H1 (cell line): ENCODE measurements around the gene SCO1. TPM values are rescaled to one million over a fixed set of nuclear protein-coding genes. Genes with fewer than 3 reads are reported as not detected.

Experiments
- CTCF ChIA-PET: fragments of 300-600 bp; sonication (Branson Sonifier 250); formaldehyde crosslinking; loops from one replicate; lab custom pipeline; 2021; ENCODE audit not compliant: partially characterized antibody; lab: Charles Lee
- POLR2A ChIA-PET: fragments of 300-600 bp; sonication (Branson Sonifier 250); formaldehyde crosslinking; loops from one replicate; lab custom pipeline; 2021; ENCODE audit warnings: inconsistent platforms; ENCODE audit not compliant: partially characterized antibody; lab: Charles Lee
- DNase-seq, 2 experiments: peaks; one replicate each; pipeline versions ENCODE4 v3.0.0 to v3.0.0-alpha.2; 2010 to 2022; ENCODE audit warnings: low spot score in 2 of 2, low read depth in 1 of 2, mixed read lengths in 1 of 2
- FAIRE-seq: peaks from 2 replicates; lab custom pipeline; 2011; peaks lifted over from hg19 to GRCh38; lab: Jason Lieb, UNC
- H2AFZ ChIP-seq: 2 replicates; pipeline ENCODE4 v1.8.1; 2012; ENCODE audit warnings: low read length, inconsistent platforms
- H2AK5ac ChIP-seq: 2 replicates; pipeline ENCODE4 v1.6.1; 2013; ENCODE audit warnings: low read depth, low read length
- H2BK120ac ChIP-seq: replicated peaks from 2 replicates; pipeline ENCODE3; 2013; ENCODE audit warnings: low read depth, low read length, inconsistent platforms
- H2BK12ac ChIP-seq: 2 replicates; pipeline ENCODE4 v1.6.1; 2013; ENCODE audit warnings: low read depth, low read length
- H2BK15ac ChIP-seq: 2 replicates; pipeline ENCODE4 v1.6.1; 2013; ENCODE audit warnings: low read length
- H2BK20ac ChIP-seq: 2 replicates; pipeline ENCODE4 v1.6.1; 2013; ENCODE audit warnings: low read length
- H2BK5ac ChIP-seq: 2 replicates; pipeline ENCODE4 v1.6.1; 2013; ENCODE audit warnings: low read depth, low read length
- H3K14ac ChIP-seq: 2 replicates; pipeline ENCODE4 v1.6.1; 2013; ENCODE audit warnings: inconsistent platforms; ENCODE audit not compliant: insufficient read length
- H3K18ac ChIP-seq: 2 replicates; pipeline ENCODE4 v1.6.1; 2013; ENCODE audit warnings: low read length; ENCODE audit errors: extremely low read depth
- H3K23ac ChIP-seq: 2 replicates; pipeline ENCODE4 v1.6.1; 2013; ENCODE audit warnings: inconsistent platforms; ENCODE audit not compliant: insufficient read length
- H3K23me2 ChIP-seq: 2 replicates; pipeline ENCODE4 v1.6.1; 2013; ENCODE audit warnings: low read depth, low read length
- H3K27ac ChIP-seq: 2 replicates; pipeline ENCODE4 v1.6.1; 2011; ENCODE audit warnings: low read depth, low read length, inconsistent platforms
- H3K27me3 ChIP-seq, 4 experiments: replicated peaks in 1 of 4; 1 replicate in 1 of 4; 2 replicates in 3 of 4; pipeline versions ENCODE4 v1.6.1 to v1.8.1; 2011 to 2013; ENCODE audit warnings: low read length in 3 of 4, mild to moderate bottlenecking in 3 of 4, inconsistent platforms in 2 of 4, mixed read lengths in 2 of 4, moderate library complexity in 1 of 4; ENCODE audit not compliant: control insufficient read depth in 3 of 4, insufficient read depth in 3 of 4; ENCODE audit errors: extremely low read depth in 1 of 4
- H3K36me3 ChIP-seq, 4 experiments: 2 replicates each; pipeline versions ENCODE4 v1.6.1 to v1.8.1; 2011 to 2013; ENCODE audit warnings: mild to moderate bottlenecking in 4 of 4, low read length in 3 of 4, moderate library complexity in 2 of 4, control low read depth in 1 of 4, inconsistent platforms in 1 of 4; ENCODE audit not compliant: insufficient read depth in 4 of 4, control insufficient read depth in 2 of 4
- H3K4ac ChIP-seq: replicated peaks from 2 replicates; pipeline ENCODE3; 2013; ENCODE audit warnings: low read length, low read depth, mixed read lengths, inconsistent platforms; ENCODE audit not compliant: insufficient read length
- H3K4me1 ChIP-seq, 4 experiments: replicated peaks in 1 of 4; 1 replicate in 1 of 4; 2 replicates in 3 of 4; pipeline versions ENCODE4 v1.6.1 to v1.8.1; 2011 to 2013; ENCODE audit warnings: low read length in 3 of 4, inconsistent platforms in 2 of 4, mixed read lengths in 1 of 4; ENCODE audit not compliant: insufficient read depth in 4 of 4, control insufficient read depth in 3 of 4
- H3K4me2 ChIP-seq, 2 experiments: 2 replicates each; pipeline versions ENCODE4 v1.6.1 to v1.8.1; 2011 to 2013; ENCODE audit warnings: low read depth in 2 of 2, low read length in 2 of 2, control low read depth in 1 of 2, inconsistent platforms in 1 of 2, mild to moderate bottlenecking in 1 of 2; ENCODE audit not compliant: insufficient read depth in 1 of 2
- H3K4me3 ChIP-seq, 4 experiments: fragments of 200-600, 300-600 bp in 1 of 4; sonication (generic), shearing (Covaris generic), sonication (Bioruptor Twin) in 1 of 4; 2 replicates each; pipeline versions ENCODE4 v1.5.1 to v1.8.1; 2011 to 2016; ENCODE audit warnings: low read length in 4 of 4, low read depth in 3 of 4, control low read depth in 2 of 4, inconsistent platforms in 2 of 4, mild to moderate bottlenecking in 2 of 4, mixed read lengths in 1 of 4, moderate library complexity in 1 of 4; ENCODE audit not compliant: insufficient read depth in 2 of 4; ENCODE audit errors: extremely low read depth in 1 of 4
- H3K56ac ChIP-seq: replicated peaks from 2 replicates; pipeline ENCODE3; 2013; ENCODE audit warnings: low read depth, mild to moderate bottlenecking, mixed read lengths, low read length, inconsistent platforms; ENCODE audit not compliant: insufficient read length
- H3K79me1 ChIP-seq: 2 replicates; pipeline ENCODE4 v1.6.1; 2013; ENCODE audit warnings: low read depth, low read length, control low read depth
- H3K79me2 ChIP-seq, 2 experiments: 2 replicates each; pipeline versions ENCODE4 v1.6.1 to v1.8.1; 2012 to 2013; ENCODE audit warnings: low read length in 2 of 2, mild to moderate bottlenecking in 2 of 2, inconsistent platforms in 1 of 2; ENCODE audit not compliant: insufficient read depth in 2 of 2, control insufficient read depth in 1 of 2
- H3K9ac ChIP-seq, 4 experiments: replicated peaks in 1 of 4; 1 replicate in 1 of 4; 2 replicates in 3 of 4; pipeline versions ENCODE4 v1.6.1 to v1.8.1; 2011 to 2013; ENCODE audit warnings: low read depth in 3 of 4, low read length in 3 of 4, control low read depth in 2 of 4, mild to moderate bottlenecking in 2 of 4, moderate library complexity in 2 of 4, inconsistent platforms in 1 of 4; ENCODE audit errors: extremely low read depth in 1 of 4
- H3K9me3 ChIP-seq, 2 experiments: 2 replicates each; pipeline versions ENCODE4 v1.6.1 to v1.8.1; 2012 to 2013; ENCODE audit warnings: mild to moderate bottlenecking in 2 of 2, moderate library complexity in 2 of 2, control low read depth in 1 of 2, inconsistent platforms in 1 of 2, low read depth in 1 of 2, low read length in 1 of 2, mixed read lengths in 1 of 2; ENCODE audit not compliant: insufficient read depth in 2 of 2
- H4K20me1 ChIP-seq, 2 experiments: replicated peaks in 1 of 2; 2 replicates each; pipeline versions ENCODE3 to v1.8.1; 2011 to 2013; ENCODE audit warnings: inconsistent platforms in 2 of 2, low read length in 2 of 2, mild to moderate bottlenecking in 1 of 2; ENCODE audit not compliant: insufficient read depth in 2 of 2, control insufficient read depth in 1 of 2
- H4K5ac ChIP-seq: 2 replicates; pipeline ENCODE4 v1.6.1; 2013; ENCODE audit warnings: low read length, low read depth, mixed read lengths, inconsistent platforms; ENCODE audit not compliant: insufficient read length
- H4K8ac ChIP-seq: 2 replicates; pipeline ENCODE4 v1.8.0; 2013; ENCODE audit warnings: mild to moderate bottlenecking, moderate library complexity, low read length, inconsistent platforms; ENCODE audit not compliant: insufficient read depth; ENCODE audit errors: extremely low read depth
- H4K91ac ChIP-seq: replicated peaks from 2 replicates; pipeline ENCODE3; 2013; ENCODE audit warnings: low read length, mixed read lengths, inconsistent platforms; ENCODE audit not compliant: insufficient read length
- CBX5 ChIP-seq: fragments of 300-800, 300-1000 bp; sonication (generic); IDR thresholded peaks from 2 replicates; pipeline ENCODE4 v1.7.1; 2016; ENCODE audit warnings: antibody characterized with exemption, low read length, low read depth
- CHD2 ChIP-seq: IDR thresholded peaks from 2 replicates; pipeline ENCODE4 v1.6.1; 2012; ENCODE audit warnings: low read length, improper control_type of control experiment
- NANOG ChIP-seq: IDR thresholded peaks from 2 replicates; pipeline ENCODE4 v1.6.1; 2011; ENCODE audit warnings: low read length, low read depth, mild to moderate bottlenecking, inconsistent platforms; ENCODE audit not compliant: insufficient read depth, poor library complexity, severe bottlenecking
- SRF ChIP-seq: IDR thresholded peaks from 2 replicates; pipeline ENCODE4 v1.6.1; 2011; ENCODE audit warnings: mild to moderate bottlenecking, low read depth, low read length, moderate library complexity
- TCF12 ChIP-seq: IDR thresholded peaks from 2 replicates; pipeline ENCODE4 v1.6.1; 2011; ENCODE audit warnings: low read depth, mild to moderate bottlenecking, low read length
- TEAD4 ChIP-seq: IDR thresholded peaks from 2 replicates; pipeline ENCODE4 v1.6.1; 2012; ENCODE audit warnings: low read depth, low read length, inconsistent platforms, mixed read lengths
- WGBS, 2 experiments: shearing (Covaris generic) in 1 of 2; methylation state at CpG; one replicate each; pipeline versions ENCODE4 v1.1.6 to v1.1.7; 2013 to 2015; ENCODE audit warnings: low lambda C conversion rate in 2 of 2, mixed read lengths in 2 of 2, inconsistent platforms in 1 of 2, low coverage in 1 of 2, missing lambda C conversion rate in 1 of 2; ENCODE audit not compliant: insufficient replicate concordance in 2 of 2, insufficient coverage in 1 of 2, insufficient read length in 1 of 2; ENCODE audit errors: extremely low coverage in 1 of 2, missing lambda C conversion rate in 1 of 2; 5-methylcytosine and 5-hydroxymethylcytosine counted together
- polyA plus RNA-seq, 7 experiments: library from polyadenylated mRNA; depleted of rRNA in 3 of 7; stranded (reverse) in 5 of 7; unstranded in 2 of 7; fragments of >200 nt in 5 of 7; fragments of 200-250 nt in 2 of 7; gene quantifications; 1 replicate in 5 of 7; 2 replicates in 1 of 7; 4 replicates in 1 of 7; pipeline versions ENCODE4 v1.2.1 to v1.2.3, GENCODE V29; 2011 to 2013; ENCODE audit warnings: missing spikeins in 2 of 7, mixed read lengths in 2 of 7
- total RNA-seq: library from RNA; stranded (reverse); fragmentation: NEBNext Ultra II Directional; extraction: Animal tissue kit (Norgen Biotek cat#: 25700); gene quantifications from 2 replicates; pipeline ENCODE4 v1.2.1, GENCODE V29; 2021
- TF ChIP-seq, protein P1 (sequence below): IDR thresholded peaks from 2 replicates; pipeline ENCODE4 v1.6.1; 2012; ENCODE audit warnings: low read length, inconsistent platforms

SCO1 gene
- total and polyA plus RNA-seq, 2 of the 8 experiments (the other 6 are each of a cell fraction or from before 2014, with no cell fraction given): 18.7 to 61.8 TPM

DNA sequence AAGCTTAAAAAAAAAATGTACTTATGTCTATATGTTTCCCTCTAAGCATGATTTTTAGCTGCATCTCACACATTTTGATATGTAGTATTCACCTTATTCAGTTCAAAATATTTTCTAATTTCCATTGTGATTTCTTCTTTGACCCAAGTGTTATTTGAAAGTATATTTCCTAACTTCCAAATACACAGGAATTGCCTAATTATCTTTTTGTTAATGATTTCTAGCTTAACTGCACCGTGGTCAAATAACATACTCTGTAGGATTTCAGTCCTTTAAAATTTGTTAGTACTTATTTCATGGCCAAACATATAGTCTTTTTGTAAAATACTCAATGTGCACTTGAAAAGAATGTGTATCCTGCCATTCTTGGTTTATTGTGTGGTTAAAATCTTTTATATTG is 21.2 kb upstream of the SCO1 start:
- FAIRE-seq (no peak), DNase-seq (no peak)
- no peaks in the 10 kb centered on the region for H4K20me1 ChIP-seq
- H2BK12ac ChIP-seq: no peak overlapping the region
- no peaks in the 10 kb centered on the region for H3K23me2 ChIP-seq
- ChIA-PET POLR2A (interaction anchor here (0.7 kb wide), 1 partner anchor 19 kb away, joined by 3 read pairs; no protein-coding TSS in a partner anchor), CTCF (interaction anchor here (0.5 to 1.3 kb wide), 3 partner anchors 8 to 34 kb away, joined by 3 to 5 read pairs (median 4); no protein-coding TSS in a partner anchor)
- H4K5ac ChIP-seq: no peak overlapping the region
- no peak overlapping the region for H4K91ac ChIP-seq
- no peaks in the 10 kb centered on the region for H3K79me1 ChIP-seq
- H2AK5ac ChIP-seq: no peak overlapping the region
- no peak overlapping the region for H3K9ac ChIP-seq
- no peaks in the 10 kb centered on the region for H3K27me3 ChIP-seq
- H2AFZ ChIP-seq: no peak overlapping the region
- H2BK20ac ChIP-seq: no peak overlapping the region
- no peaks in the 10 kb centered on the region for H3K9me3 ChIP-seq
- H3K79me2 ChIP-seq: no peaks in the 10 kb centered on the region
- no peak overlapping the region for H4K8ac ChIP-seq
- H3K18ac ChIP-seq: no peak overlapping the region
- 67% methylated on average over 1 of the region's 1 CpG; no CpG with 5 or more reads in 1 of the 2 experiments for WGBS, 2 experiments
- H3K4me2 ChIP-seq: no peak overlapping the region
- no peak overlapping the region for H2BK15ac ChIP-seq
- H3K14ac ChIP-seq: no peak overlapping the region
- H3K36me3 ChIP-seq: no peaks in the 10 kb centered on the region
- no peaks in the 10 kb centered on the region for H3K4me1 ChIP-seq
- no peak overlapping the region for H2BK5ac ChIP-seq
- H3K4me3 ChIP-seq: no peak overlapping the region
- no peak overlapping the region for H2BK120ac ChIP-seq
- H3K23ac ChIP-seq: no peak overlapping the region
- H3K4ac ChIP-seq: no peak overlapping the region
- H3K27ac ChIP-seq: no peak overlapping the region
- H3K56ac ChIP-seq: no peak overlapping the region
- TF ChIP-seq TEAD4 (no peak), CHD2 (no peak), TCF12 (no peak), CBX5 (no peak), NANOG (no peak), SRF (no peak)
- TF ChIP-seq, protein P1, sequence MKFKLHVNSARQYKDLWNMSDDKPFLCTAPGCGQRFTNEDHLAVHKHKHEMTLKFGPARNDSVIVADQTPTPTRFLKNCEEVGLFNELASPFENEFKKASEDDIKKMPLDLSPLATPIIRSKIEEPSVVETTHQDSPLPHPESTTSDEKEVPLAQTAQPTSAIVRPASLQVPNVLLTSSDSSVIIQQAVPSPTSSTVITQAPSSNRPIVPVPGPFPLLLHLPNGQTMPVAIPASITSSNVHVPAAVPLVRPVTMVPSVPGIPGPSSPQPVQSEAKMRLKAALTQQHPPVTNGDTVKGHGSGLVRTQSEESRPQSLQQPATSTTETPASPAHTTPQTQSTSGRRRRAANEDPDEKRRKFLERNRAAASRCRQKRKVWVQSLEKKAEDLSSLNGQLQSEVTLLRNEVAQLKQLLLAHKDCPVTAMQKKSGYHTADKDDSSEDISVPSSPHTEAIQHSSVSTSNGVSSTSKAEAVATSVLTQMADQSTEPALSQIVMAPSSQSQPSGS: no peak
